A673 (cell line): ENCODE measurements around the gene PTBP1. TPM values are rescaled to one million over a fixed set of nuclear protein-coding genes. Genes with fewer than 3 reads are reported as not detected.

Experiments
- BruUV-seq: library from RNA; stranded (reverse); fragments of 400-500 nt; replicated peaks from 2 replicates; lab custom pipeline; 2021; lab: Mats Ljungman, UMichigan
- CTCF ChIA-PET: fragments of 300-600 bp; sonication (Branson Sonifier 250); formaldehyde crosslinking; loops from one replicate; lab custom pipeline; 2022; ENCODE audit warnings: antibody characterized with exemption; lab: Charles Lee
- POLR2A ChIA-PET: fragments of 300-600 bp; sonication (Branson Sonifier 250); formaldehyde crosslinking; loops from one replicate; lab custom pipeline; 2022; ENCODE audit warnings: antibody characterized with exemption; ENCODE audit not compliant: low non-redundant PET; lab: Charles Lee
- DNase-seq: peaks from one replicate; pipeline ENCODE4 v3.0.0-alpha.2; 2015; ENCODE audit warnings: low spot score
- H3K27ac ChIP-seq: fragments of 200-600 bp; sonication (generic); 2 replicates; pipeline ENCODE4 v1.5.1; 2016; ENCODE audit warnings: mixed run types, low read depth, mild to moderate bottlenecking, mixed read lengths, antibody characterized with exemption, low read length; ENCODE audit not compliant: poor library complexity, severe bottlenecking
- H3K27me3 ChIP-seq: fragments of 200-600 bp; sonication (generic); replicated peaks from 2 replicates; pipeline ENCODE4 v1.6.1; 2017; ENCODE audit warnings: mixed run types, low read depth, mild to moderate bottlenecking, mixed read lengths, antibody characterized with exemption, low read length; ENCODE audit not compliant: insufficient read depth, poor library complexity
- H3K36me3 ChIP-seq: fragments of 200-600 bp; sonication (generic); 2 replicates; pipeline ENCODE4 v1.6.1; 2016; ENCODE audit warnings: mixed run types, mild to moderate bottlenecking, mixed read lengths, antibody characterized with exemption, low read length; ENCODE audit not compliant: insufficient read depth, poor library complexity, severe bottlenecking
- H3K4me1 ChIP-seq: fragments of 200-600 bp; sonication (generic); 2 replicates; pipeline ENCODE4 v1.6.1; 2017; ENCODE audit warnings: mixed run types, mild to moderate bottlenecking, mixed read lengths, antibody characterized with exemption, low read length; ENCODE audit not compliant: insufficient read depth, poor library complexity, severe bottlenecking
- H3K4me3 ChIP-seq: fragments of 200-600 bp; sonication (generic); 2 replicates; pipeline ENCODE4 v1.5.1; 2016; ENCODE audit warnings: low read depth, mixed run types, mild to moderate bottlenecking, mixed read lengths, low read length; ENCODE audit not compliant: poor library complexity, severe bottlenecking
- H3K9me3 ChIP-seq: fragments of 200-600 bp; sonication (generic); 2 replicates; pipeline ENCODE4 v1.6.1; 2016; ENCODE audit warnings: mixed run types, low read depth, mild to moderate bottlenecking, mixed read lengths, antibody characterized with exemption, low read length; ENCODE audit not compliant: poor library complexity, severe bottlenecking
- EZH2 ChIP-seq: fragments of 200-600 bp; sonication (generic); IDR thresholded peaks from 2 replicates; pipeline ENCODE4 v1.6.1; 2017; ENCODE audit warnings: borderline replicate concordance, low read depth, mild to moderate bottlenecking, mixed read lengths, antibody characterized with exemption, low read length; ENCODE audit not compliant: poor library complexity, severe bottlenecking
- intact Hi-C: fragments of 100-400 bp; cut with micrococcal nuclease; formaldehyde crosslinking; loops from one replicate; pipeline ENCODE4 v1.10.0; 2022; ENCODE audit not compliant: unreplicated experiment
- total RNA-seq: library from RNA; stranded (reverse); gene quantifications from 2 replicates; pipeline ENCODE4 v1.2.3, GENCODE V29; 2021
- TF ChIP-seq, protein P1 (sequence below): fragments of 300-800, 200-600 bp; sonication (generic); conservative IDR thresholded peaks from 2 replicates; pipeline ENCODE4 v1.5.1; 2017; ENCODE audit warnings: low read depth, mild to moderate bottlenecking, antibody characterized with exemption, low read length, moderate library complexity, mixed read lengths

PTBP1 gene
- total RNA-seq, 1 experiment from 2014 or later = 800 TPM

DNA sequence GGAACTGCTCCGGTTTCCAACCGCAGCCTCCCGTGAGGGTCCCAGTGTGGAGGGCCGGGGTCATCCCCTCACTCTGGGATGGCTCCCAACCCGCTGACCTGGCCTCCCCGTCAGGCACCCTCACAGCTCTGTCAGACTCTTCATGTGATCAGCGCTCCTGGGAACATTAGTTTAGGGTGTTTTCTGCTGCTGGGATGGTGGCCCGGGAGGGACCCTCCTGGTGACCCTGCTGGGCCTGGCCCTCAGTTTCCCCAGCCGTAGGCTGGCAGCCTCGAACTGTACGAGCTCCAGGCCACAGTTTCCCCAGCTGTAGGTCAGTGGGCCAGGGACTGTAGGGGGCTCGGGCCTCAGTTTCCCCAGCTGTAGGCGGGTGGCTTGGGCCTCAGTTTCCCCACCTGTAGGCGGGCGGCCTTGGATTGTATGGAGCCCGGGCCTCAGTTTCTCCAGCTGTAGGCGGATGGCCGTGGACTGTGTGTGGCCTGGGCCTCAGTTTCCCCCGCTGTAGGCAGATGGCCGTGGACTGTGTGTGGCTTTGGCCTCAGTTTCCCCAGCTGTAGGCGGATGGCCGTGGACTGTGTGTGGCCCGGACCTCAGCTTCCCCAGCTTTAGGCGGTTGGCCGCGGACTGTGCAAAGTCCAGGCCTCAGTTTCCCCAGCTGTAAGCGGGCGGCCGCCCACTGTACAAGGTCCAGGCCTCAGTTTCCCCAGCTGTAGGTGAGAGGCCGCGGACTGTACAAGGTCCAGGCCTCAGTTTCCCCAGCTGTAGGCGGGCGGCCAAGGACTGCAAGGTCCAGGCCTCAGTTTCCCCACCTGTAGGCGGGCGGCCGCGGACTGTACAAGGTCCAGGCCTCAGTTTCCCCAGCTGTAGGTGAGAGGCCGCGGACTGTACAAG, 1.3 kb upstream of the PTBP1 start:
- no TSS peak for BruUV-seq
- Histone ChIP-seq H3K9me3 (no peaks in the 10 kb centered on the region), H3K27me3 (no peaks in the 10 kb centered on the region), H3K27ac (peak overlapping the region; percentile 78), H3K4me1 (peaks cover 30% of the 10 kb centered on the region), H3K36me3 (peaks cover 25% of the 10 kb centered on the region), H3K4me3 (peak overlapping the region; percentile 99)
- intact Hi-C loops = no loop called here
- TF ChIP-seq, protein P1, sequence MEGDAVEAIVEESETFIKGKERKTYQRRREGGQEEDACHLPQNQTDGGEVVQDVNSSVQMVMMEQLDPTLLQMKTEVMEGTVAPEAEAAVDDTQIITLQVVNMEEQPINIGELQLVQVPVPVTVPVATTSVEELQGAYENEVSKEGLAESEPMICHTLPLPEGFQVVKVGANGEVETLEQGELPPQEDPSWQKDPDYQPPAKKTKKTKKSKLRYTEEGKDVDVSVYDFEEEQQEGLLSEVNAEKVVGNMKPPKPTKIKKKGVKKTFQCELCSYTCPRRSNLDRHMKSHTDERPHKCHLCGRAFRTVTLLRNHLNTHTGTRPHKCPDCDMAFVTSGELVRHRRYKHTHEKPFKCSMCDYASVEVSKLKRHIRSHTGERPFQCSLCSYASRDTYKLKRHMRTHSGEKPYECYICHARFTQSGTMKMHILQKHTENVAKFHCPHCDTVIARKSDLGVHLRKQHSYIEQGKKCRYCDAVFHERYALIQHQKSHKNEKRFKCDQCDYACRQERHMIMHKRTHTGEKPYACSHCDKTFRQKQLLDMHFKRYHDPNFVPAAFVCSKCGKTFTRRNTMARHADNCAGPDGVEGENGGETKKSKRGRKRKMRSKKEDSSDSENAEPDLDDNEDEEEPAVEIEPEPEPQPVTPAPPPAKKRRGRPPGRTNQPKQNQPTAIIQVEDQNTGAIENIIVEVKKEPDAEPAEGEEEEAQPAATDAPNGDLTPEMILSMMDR = no peak
- no peak for TF ChIP-seq EZH2
- ChIA-PET POLR2A (no interaction called here), CTCF (no interaction called here)
- no peak for DNase-seq

DNA sequence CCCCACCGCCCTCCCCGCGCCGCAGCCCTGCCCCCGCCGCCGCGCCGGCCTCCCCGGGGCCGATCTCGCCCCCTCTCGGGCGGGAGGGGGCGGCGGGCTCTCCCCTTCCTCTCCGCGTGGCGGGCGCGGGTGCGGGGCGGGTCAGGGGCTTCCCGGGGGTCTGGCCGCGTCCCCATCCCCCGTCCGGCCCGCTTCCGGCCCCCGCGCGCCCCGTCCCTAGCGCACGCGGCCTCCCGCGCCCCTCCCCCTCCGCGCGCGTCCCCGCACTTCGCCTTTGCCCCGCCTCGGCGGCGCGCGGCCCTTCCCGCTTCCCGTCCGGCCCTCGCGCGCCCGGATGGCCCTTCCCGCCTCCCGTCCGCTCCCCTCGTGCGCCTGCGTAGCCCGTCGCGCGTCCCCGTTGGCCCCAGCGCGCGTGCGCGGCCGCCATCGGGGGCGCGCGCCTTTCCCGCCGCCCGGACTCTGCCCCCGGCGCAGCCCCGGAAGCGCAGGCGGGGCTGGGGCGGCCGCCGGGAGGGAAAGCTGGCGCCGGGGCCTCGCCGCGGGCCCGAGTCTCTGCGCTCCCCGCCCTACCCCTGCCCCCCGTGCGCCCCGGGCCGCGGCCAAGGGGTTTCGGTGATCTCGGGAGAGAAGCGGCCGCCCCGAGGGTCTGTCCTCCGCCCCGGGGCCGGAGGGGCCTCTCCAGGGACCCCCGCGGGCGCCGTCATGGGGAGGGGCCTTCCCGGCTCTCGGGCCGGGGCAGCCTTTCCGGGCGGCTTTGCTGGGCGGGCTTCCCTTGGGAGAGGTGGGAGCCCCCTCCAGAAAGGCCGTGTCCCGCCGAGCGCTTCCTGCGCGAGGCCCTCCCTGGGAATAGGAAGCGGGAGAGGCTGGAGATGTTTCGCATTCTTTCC, 519 bp downstream of the PTBP1 start:
- Histone ChIP-seq H3K27ac (peak overlapping the region; percentile 99), H3K4me1 (peaks cover 48% of the 10 kb centered on the region), H3K36me3 (peaks cover 34% of the 10 kb centered on the region), H3K9me3 (no peaks in the 10 kb centered on the region), H3K4me3 (peak overlapping the region; percentile 99), H3K27me3 (no peaks in the 10 kb centered on the region)
- intact Hi-C loops = no loop called here
- ChIA-PET POLR2A (interaction anchor here (0.5 to 0.6 kb wide), 2 partner anchors 9 to 117 kb away, joined by 3 to 4 read pairs; no protein-coding TSS in a partner anchor), CTCF (no interaction called here)
- no peak for TF ChIP-seq EZH2
- TF ChIP-seq, protein P1 = no peak
- peak; percentile 96 for DNase-seq
- no TSS peak for BruUV-seq

DNA sequence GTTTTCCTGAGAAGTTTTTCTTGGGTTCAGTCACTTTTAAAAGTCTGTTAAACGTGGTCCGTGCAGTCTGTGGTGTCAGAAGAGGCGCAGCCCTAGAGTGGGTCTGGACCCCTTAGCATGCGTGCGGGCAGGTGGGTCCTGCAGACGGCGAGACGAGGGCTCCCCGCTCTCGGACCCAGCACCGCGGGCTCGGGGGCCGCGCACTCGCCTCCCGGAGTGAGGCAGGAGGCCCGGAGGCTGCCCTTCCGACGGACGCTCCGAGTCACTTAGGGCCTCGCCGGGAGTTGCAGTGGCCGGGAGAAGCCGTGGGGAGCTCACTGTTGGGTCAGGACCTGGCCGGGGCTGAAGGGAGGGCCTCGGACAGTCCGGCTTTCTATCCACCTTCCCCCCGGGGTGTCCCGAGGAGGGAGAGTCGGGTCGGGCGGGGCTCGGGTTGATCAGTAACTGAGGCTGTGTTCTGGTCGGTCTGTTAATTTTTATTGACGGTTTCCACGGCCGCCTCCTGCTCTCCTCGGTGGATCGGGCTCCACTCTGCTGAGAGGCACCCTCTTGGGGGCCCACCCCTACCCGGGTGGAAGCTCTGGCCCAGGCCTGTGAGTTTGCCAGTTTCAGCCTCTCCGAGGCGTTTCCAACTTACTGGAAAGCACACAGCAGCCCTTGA, 1.3 kb downstream of the PTBP1 start:
- peaks cover 56% of the 10 kb centered on the region for H3K4me1 ChIP-seq
- H3K4me3 ChIP-seq = peak overlapping the region; percentile 99
- POLR2A ChIA-PET = interaction anchor here (0.5 to 0.6 kb wide), 2 partner anchors 9 to 118 kb away, joined by 3 to 4 read pairs; no protein-coding TSS in a partner anchor
- DNase-seq = no peak
- no peak for TF ChIP-seq EZH2
- TF ChIP-seq, protein P1 = no peak
- intact Hi-C loops = no loop called here
- peak overlapping the region; percentile 99 for H3K27ac ChIP-seq
- no peaks in the 10 kb centered on the region for H3K27me3 ChIP-seq
- no TSS peak for BruUV-seq
- no peaks in the 10 kb centered on the region for H3K9me3 ChIP-seq
- CTCF ChIA-PET = interaction anchor here (1.0 kb wide), 1 partner anchor 64 kb away, joined by 3 read pairs; no protein-coding TSS in a partner anchor
- peaks cover 39% of the 10 kb centered on the region for H3K36me3 ChIP-seq
